AG20443 (cell line): ENCODE results near the gene PARP3.
"Not testable (repeated sequence)": the region's sequence is repeated elsewhere in the genome, so short reads cannot be mapped to it uniquely, and the experiment has no call there.

Experiments used
- DNase-seq: peaks from one replicate; pipeline ENCODE4 v3.0.0; 2012; ENCODE audit warnings: low spot score, mixed read lengths

The PARP3 gene

GRCh38 chr3:51941798-51942602, at the start of gene PARP3, which contains the start of gene RRP9:
Gene PARP3, plus strand, starts transcription at chr3:51942363. Its CDS starts 993 bp downstream, at chr3:51943356.
Gene RRP9, minus strand, starts transcription at chr3:51941904. Its CDS starts 37 bp downstream, at chr3:51941867.
- DNase-seq: peak; percentile 99

DNA sequence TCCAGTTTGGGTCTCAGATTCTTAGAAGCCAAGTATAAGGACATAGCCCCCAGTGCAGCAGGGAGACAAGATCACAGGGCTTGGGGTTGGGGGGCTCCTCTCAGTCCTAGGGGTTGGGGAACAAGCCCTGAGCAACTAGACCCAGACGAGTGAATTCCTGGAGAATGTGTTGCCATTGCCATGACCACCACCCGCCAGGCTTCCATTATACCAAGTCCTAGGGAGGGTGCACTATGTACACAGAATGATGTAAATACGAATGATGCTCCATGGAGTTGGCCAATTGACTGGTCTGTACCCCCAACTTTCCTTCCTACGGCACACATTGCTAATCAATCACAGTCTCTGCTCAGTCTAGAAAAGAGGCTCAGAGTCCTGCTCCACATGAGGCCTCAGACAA, 47.8 kb upstream of the PARP3 start:
- DNase-seq: no peak

DNA sequence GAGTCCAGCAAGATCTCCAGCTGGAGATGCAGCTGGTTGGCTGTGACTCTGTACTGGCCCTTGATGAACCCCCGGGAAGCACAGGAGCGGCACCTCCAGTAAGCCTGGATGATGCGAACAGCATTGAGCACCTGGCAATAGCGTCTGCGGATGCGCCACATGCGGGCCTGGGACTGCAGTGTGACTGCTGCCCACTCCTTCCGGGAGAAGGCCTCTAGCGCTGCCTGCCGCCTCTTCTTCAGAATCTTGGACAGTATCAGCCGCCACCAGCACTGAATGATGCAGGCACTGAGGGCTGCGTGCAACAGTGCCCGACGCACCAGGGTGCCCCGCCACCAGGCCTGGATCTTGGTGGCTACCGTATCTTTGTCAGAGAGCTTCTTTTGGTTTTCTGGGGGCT, 47.2 kb upstream of the PARP3 start:
- DNase-seq: no peak

DNA sequence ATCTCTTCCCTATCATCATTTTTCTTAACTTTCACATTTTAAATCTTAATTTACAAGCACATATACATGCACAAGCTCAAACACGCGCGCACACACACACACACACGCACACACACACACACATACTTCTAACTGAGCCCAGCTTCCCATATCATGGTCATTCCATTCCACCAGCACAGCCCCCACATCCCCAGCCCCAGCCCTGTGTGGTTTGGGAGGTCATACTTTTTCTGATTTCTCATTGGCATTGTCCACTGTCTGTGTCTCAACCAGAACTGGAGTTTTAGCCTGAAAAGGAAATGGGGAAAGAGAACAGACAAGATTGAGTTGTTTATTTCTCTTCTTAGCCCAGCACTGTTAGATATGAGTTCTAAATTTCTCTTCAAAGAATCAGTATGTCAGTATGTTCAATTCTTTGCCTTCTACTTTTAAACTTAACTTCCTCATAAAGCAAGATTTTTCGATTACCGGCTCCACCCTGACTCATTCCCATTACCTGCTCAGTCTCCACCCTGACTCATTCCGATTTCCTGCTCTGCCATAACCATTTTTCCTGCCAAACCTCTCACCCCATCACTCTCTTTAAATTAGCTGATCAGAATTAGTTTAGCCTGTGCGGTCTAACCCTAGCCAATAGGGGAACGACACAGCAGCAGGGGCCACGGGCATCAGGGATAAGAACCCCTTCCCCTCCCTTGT, 45.4 kb upstream of the PARP3 start:
- no peak for DNase-seq

DNA sequence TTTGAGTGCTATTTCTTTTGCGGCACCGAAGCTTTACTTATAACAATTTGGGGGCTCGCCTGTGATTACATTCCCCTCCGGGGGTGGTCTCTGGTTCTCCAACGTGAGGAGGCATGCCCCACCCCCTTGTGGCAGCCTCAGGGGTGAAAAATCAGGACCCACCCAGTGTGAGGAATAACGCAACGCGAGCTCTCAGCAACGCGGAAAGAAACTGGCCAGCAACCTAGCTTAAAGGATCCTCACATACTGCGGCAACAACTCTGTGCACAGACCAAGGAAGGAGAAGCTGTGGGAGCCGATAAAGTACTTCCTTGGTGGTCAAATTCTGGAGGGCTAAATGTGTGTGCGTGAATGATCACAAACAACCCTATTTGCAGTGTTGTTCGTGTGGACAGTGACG, 44.8 kb upstream of the PARP3 start:
- DNase-seq: no peak

DNA sequence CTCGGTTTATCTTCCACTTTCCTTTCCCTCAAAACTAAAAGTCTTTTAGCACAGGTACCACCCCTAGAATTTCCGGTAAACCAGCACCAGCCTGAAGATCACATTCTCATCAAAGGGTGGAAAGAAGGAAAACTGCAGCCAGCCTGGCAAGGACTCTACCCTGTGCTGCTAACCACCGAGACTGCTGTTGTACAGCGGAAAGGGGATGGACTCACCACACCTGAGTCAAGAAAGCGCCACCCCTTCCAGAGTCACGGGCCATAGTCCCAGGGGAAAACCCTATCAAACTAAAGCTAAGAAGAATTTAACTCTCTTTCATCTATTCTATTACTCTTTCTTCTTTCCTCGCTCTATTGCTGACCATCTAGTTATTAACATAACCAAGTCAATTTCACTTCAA, 42.1 kb upstream of the PARP3 start:
- not testable (repeated sequence) for DNase-seq

- not testable (repeated sequence) for DNase-seq
Measured at GRCh38 chr3:51902361-51902760, 39.8 kb upstream of the PARP3 start.

DNA sequence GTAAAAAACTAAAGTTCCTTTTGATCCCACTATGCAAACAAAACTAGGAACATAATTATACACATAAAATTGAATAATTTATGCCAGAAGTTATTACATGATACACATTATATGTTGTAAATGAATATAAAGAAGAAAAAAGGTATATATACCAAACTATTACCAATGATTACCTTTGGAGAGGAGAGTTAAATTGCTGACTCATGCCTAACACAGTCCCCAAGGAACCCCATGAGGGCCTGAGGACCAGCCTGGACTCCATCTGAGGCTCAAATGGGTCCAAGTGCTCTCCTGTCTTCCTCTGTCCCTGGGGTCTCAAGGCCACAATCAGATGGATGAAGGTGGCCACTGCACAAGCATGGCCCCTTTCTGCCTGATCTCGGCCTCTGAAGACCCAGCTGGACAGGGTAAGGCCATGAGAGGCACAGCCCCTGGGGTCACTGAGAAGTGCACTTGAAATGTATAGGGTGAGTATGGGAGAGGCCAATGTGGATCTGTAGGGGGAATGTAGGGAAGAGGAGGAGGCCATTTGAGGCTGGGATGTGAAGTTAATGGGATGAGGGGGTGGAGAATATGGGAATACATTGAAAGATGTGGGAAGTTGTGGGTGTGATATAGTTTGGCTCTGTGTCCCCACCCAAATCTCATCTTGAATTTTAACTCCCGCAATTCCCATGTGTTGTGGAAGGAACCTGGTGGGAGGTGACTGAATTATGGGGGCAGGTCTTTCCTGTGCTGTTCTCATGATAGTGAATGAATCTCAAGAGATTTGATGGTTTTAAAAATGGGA, 37.9 kb upstream of the PARP3 start:
- DNase-seq: no peak

DNA sequence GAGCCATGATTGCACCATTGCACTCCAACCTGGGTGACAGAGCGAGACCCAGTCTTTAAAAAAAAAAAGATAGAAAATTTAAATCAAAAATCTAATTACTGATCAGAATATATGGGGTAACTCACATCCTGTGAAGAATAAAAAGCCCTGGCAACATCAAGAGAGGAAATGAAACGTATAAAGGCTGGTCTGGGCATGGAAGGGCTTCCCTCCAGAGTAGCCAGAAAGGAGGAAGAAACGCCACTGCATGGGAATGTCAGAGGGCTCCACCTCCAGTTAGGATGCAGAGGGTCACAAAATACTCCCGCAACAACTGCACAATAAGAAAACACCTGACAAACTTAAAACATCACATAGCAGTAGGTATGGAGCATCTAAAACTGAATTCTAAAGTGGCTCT, 34.1 kb upstream of the PARP3 start:
- DNase-seq: no peak

GRCh38 chr3:51916418-51916817, 25.7 kb upstream of the PARP3 start:
- peak; percentile 6 for DNase-seq

- DNase-seq: no peak
Measured at GRCh38 chr3:51921081-51921578, 21.0 kb upstream of the PARP3 start.

DNA sequence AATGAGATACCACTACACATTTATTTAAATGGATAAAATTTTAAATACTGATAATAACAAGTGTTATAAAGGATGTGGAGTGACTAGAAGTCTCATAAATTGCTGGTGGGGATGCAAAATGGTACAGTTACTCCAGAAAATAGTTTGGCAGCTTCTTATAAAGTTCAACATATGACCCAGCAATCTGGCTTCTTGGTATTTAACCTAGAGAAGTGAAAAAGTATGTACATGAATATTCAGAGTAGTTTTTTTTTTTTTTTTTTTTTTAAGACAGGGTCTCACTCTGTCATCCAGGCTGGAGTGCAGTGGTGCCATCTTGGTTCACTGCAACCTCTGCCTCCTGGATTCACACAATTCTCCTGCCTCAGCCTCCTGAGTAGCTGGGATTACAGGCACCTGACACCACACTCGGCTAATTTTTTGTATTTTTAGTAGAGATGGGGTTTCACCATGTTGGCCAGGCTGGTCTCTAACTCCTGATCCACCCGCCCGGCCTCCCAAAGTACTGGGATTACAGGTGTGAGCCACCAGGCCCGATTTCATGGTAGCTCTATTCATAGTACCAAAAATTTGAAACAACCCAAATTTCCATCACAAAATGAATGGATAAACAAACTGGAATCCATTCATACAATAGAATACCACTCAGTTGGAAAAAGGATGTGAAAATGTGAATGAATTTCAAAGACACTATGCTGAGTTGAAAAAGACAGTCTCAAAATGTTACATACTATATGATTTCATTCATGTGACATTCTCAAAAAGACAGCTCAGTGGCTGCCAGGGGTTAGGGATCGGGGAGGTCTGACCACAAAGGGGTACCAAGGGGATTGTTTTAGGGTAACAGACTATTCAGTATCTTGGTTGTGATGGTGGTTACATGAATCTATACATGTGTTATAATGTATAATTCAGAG, 14.8 kb upstream of the PARP3 start:
- DNase-seq: no peak

DNA sequence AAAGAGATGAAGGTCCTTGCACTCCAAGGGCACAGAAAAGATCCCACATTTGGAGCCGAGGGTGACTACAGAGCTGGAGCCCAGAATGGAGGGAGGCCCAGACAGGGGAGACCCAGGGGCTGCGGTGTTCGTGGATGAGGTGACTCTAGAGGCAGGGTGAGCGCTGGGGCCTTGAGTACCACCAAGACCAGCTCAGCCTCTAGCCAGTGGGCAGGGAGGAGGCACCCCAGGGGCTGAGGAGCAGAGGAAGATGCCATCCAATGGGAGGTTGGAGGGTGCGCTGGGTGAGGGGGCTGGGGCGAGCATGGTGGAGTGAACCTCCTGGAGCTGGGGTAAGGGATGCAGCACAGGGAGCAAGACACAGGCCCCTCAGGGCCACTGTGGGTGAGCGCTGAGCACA, 13.7 kb upstream of the PARP3 start:
- no peak for DNase-seq

GRCh38 chr3:51928981-51929380, 13.2 kb upstream of the PARP3 start:
- not testable (repeated sequence) for DNase-seq

DNA sequence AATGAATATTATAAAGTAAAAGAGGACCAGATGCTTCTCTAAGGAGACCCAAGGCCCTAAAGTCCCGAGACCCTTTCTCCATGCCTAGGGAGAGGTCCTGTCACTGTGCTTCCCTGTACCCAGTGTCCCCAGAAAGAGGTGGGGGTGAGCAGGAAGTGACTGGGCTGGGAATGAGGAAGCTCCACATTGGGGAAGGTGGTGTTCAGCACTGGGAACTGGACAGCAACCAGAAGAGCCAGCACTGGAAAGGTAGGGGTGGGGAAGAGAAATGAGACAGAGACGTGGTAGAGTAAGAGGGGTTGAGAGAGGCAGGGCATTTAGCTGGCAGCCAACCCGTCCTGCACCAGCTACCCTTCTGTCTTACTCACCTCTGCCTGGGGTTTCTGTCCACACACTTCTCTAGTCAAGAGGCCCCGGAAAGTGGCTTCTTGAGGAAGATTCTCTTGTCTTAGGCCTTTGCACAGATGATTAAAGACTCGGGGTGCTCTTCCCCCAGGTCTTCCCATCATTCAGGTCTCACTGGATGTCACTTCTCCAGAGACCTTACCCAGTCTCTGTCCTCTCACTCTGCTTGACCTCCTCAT, 12.7 kb upstream of the PARP3 start:
- DNase-seq: peak; percentile 43

DNA sequence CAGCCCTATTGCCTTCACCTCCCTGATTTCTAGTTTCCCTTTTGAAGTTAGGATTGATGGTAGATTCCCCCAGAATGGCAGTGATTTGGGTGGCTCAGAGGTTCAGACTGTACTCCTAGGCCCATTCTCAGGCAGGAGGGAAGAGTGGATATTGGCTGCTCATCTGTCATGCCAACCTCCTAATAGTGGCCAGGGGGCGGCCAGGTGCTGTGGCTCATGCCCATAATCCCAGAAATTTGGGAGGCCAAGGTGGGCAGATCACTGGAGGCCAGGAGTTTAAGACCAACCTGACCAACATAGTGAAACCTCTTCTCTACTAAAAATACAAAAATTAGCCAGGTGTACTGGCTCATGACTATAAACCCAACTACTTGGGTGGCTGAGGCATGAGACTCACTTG, 11.7 kb upstream of the PARP3 start:
- DNase-seq: no peak

DNA sequence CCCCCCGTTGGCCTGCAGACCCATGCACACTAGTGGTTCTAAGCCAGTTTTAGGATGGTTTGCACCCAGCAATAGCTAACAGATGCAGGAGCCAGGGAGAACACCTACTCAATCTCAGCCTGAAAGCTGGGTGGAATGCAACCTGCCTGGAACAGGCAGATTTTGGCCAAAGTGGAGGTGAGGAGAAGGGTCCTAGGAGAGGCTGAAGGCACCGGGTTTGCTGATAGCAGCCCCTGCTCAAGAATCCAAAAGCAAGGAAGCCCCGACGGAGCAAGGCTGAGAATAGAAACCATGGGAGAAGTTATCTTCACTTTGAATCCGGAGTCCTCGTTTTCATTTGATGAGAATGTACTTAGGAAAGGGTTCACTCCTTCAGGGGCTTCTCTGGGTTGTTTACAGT, 10.4 kb upstream of the PARP3 start:
- DNase-seq: no peak

DNA sequence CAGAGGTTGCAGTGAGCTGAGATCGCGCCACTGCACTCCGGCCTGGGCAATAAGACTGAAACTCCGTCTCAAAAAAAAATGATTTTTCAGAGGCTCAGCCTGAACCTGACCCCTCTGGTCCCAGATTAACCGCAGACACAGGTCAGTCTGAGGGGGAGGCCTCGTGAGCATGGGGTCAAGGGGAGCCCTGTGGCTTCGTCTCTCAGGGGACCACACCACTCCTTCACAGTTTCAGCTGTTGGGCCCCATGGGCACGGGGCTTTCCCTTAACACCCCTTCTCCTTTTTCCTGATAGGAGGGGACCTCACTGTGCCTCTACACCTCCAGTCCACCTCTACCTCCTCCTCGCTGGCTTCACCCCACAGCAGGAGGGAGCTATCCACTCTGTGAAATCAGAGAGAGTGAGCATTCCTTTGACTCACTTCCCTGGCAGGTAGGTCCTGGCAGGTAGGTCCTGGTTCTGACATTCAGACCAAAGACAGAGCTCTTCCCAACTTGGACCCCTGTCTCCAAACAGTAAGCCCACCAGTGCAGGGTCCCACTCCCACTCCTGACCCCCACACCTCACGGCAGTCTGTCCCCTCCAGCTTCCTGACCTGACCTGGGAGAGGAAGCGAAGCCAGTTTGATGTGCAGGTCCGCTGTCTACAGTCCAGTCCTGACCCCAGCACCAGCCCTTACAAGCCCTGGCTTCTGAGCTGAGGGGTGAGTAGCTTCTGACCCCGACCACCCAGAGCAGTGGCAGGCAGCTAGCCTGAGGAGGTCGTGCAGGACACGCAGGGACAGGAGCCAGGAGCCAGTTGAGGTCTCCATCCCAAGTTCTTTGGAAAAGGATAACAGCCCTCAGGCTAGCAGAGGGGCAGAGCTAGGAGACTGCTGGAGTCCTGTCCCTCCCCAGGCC, 9.4 kb upstream of the PARP3 start:
- DNase-seq: peak; percentile 7

- no peak for DNase-seq
Measured at GRCh38 chr3:51933471-51934138, 8.6 kb upstream of the PARP3 start.
